Activated effector memory CD4-positive, alpha-beta T cell treated with anti-CD3 and anti-CD28 coated beads, Interleukin-2, amount 50 U/mL, for 16 hours (primary cell): ENCODE data around the gene ROR2.
"Not testable (repeated sequence)": the region's sequence is repeated elsewhere in the genome, so short reads cannot be mapped to it uniquely, and the experiment has no call there.

Experiments used
- DNase-seq: peaks from one replicate; pipeline ENCODE4 v3.0.0-alpha.2; 2020

Gene ROR2

GRCh38 chr9:91949946-91950664 is at the start of gene ROR2:
TSS of gene ROR2 (minus strand) at chr9:91950228.
- DNase-seq: peak; percentile 73

GRCh38 chr9:91995000-91995655 is 45.1 kb upstream of the ROR2 start:
- no peak for DNase-seq

- no peak for DNase-seq
Observed at GRCh38 chr9:91994422-91994821, 44.4 kb upstream of the ROR2 start.

GRCh38 chr9:91992461-91993041 is 42.5 kb upstream of the ROR2 start:
- DNase-seq: no peak

GRCh38 chr9:91991721-91992341 is 41.8 kb upstream of the ROR2 start:
- DNase-seq: no peak

- no peak for DNase-seq
Observed at GRCh38 chr9:91986248-91986647, 36.2 kb upstream of the ROR2 start.

- no peak for DNase-seq
Observed at GRCh38 chr9:91985692-91986091, 35.7 kb upstream of the ROR2 start.

GRCh38 chr9:91978740-91979414 is 28.8 kb upstream of the ROR2 start:
- no peak for DNase-seq

- DNase-seq: not testable (repeated sequence)
Observed at GRCh38 chr9:91975254-91975653, 25.2 kb upstream of the ROR2 start.

GRCh38 chr9:91972711-91973110 is 22.7 kb upstream of the ROR2 start:
- no peak for DNase-seq

- no peak for DNase-seq
Observed at GRCh38 chr9:91972076-91972626, 22.1 kb upstream of the ROR2 start.

- DNase-seq: no peak
Observed at GRCh38 chr9:91967259-91967658, 17.2 kb upstream of the ROR2 start.

- DNase-seq: no peak
Observed at GRCh38 chr9:91966503-91966902, 16.5 kb upstream of the ROR2 start.

- no peak for DNase-seq
Observed at GRCh38 chr9:91963711-91964240, 13.7 kb upstream of the ROR2 start.

GRCh38 chr9:91960367-91960766 is 10.3 kb upstream of the ROR2 start:
- DNase-seq: no peak

GRCh38 chr9:91958174-91958573 is 8.1 kb upstream of the ROR2 start:
- DNase-seq: no peak

- no peak for DNase-seq
Observed at GRCh38 chr9:91954841-91955471, 4.9 kb upstream of the ROR2 start.

- no peak for DNase-seq
Observed at GRCh38 chr9:91953718-91954117, 3.7 kb upstream of the ROR2 start.

GRCh38 chr9:91951944-91952520 is 2.0 kb upstream of the ROR2 start:
- no peak for DNase-seq

GRCh38 chr9:91949392-91949945 is 559 bp downstream of the ROR2 start:
- no peak for DNase-seq

GRCh38 chr9:91948597-91949391 is 1.2 kb downstream of the ROR2 start:
- peak; percentile 64 for DNase-seq
